GM19043 (cell line): ENCODE measurements around the gene NOTCH1.
"Not testable (repeated sequence)": the region's sequence is repeated elsewhere in the genome, so short reads cannot be mapped to it uniquely, and the experiment has no call there.

Experiments used
- ATAC-seq: cut with Tn5 transposase; IDR thresholded peaks from one replicate; pipeline ENCODE4 v1.9.1; 2021; ENCODE audit warnings: low read depth; ENCODE audit not compliant: unreplicated experiment

Gene NOTCH1

GRCh38 chr9:136565715-136566552 is 20.1 kb upstream of the NOTCH1 start:
- ATAC-seq: no peak

- no peak for ATAC-seq
Measured at GRCh38 chr9:136565086-136565714, 19.4 kb upstream of the NOTCH1 start.

- peak; percentile 51 for ATAC-seq
Measured at GRCh38 chr9:136564379-136564988, 18.6 kb upstream of the NOTCH1 start.

- ATAC-seq: no peak
Measured at GRCh38 chr9:136563646-136564325, 17.9 kb upstream of the NOTCH1 start.

GRCh38 chr9:136562746-136563495 is 17.1 kb upstream of the NOTCH1 start:
- no peak for ATAC-seq

- no peak for ATAC-seq
Measured at GRCh38 chr9:136561779-136562178, 15.9 kb upstream of the NOTCH1 start.

GRCh38 chr9:136560586-136560985 is 14.7 kb upstream of the NOTCH1 start:
- ATAC-seq: no peak

GRCh38 chr9:136559371-136559770 is 13.5 kb upstream of the NOTCH1 start:
- ATAC-seq: not testable (repeated sequence)

GRCh38 chr9:136558846-136559245 is 13.0 kb upstream of the NOTCH1 start:
- ATAC-seq: not testable (repeated sequence)

GRCh38 chr9:136558373-136558772 is 12.5 kb upstream of the NOTCH1 start:
- ATAC-seq: no peak

GRCh38 chr9:136557036-136557435 is 11.2 kb upstream of the NOTCH1 start:
- ATAC-seq: no peak

GRCh38 chr9:136556166-136556565 is 10.3 kb upstream of the NOTCH1 start:
- ATAC-seq: no peak

- ATAC-seq: no peak
Measured at GRCh38 chr9:136554870-136555269, 9.0 kb upstream of the NOTCH1 start.

GRCh38 chr9:136553581-136553980 is 7.7 kb upstream of the NOTCH1 start:
- ATAC-seq: no peak

- ATAC-seq: no peak
Measured at GRCh38 chr9:136552117-136552703, 6.4 kb upstream of the NOTCH1 start.

GRCh38 chr9:136551401-136552116 is 5.7 kb upstream of the NOTCH1 start:
- peak; percentile 54 for ATAC-seq

GRCh38 chr9:136550439-136551289 is 4.8 kb upstream of the NOTCH1 start:
- ATAC-seq: no peak
